GM12874 (cell line): ENCODE results near the gene TRUB1.

Experiments
- CTCF ChIP-seq: IDR thresholded peaks from 2 replicates; pipeline ENCODE4 v1.5.1; 2011; ENCODE audit warnings: low read depth, mild to moderate bottlenecking, control low read depth, low read length, moderate library complexity; ENCODE audit not compliant: insufficient read depth

Gene TRUB1

GRCh38 chr10:114915294-114915693, 22.7 kb upstream of the TRUB1 start:
- TF ChIP-seq CTCF: no peak

GRCh38 chr10:114916653-114917052, 21.3 kb upstream of the TRUB1 start:
- TF ChIP-seq CTCF: no peak

- TF ChIP-seq CTCF: no peak
Measured at GRCh38 chr10:114917459-114917858, 20.5 kb upstream of the TRUB1 start.

- no peak for TF ChIP-seq CTCF
Measured at GRCh38 chr10:114917927-114918672, 19.9 kb upstream of the TRUB1 start.

GRCh38 chr10:114920459-114920858, 17.5 kb upstream of the TRUB1 start:
- no peak for TF ChIP-seq CTCF

GRCh38 chr10:114922003-114922402, 16.0 kb upstream of the TRUB1 start:
- no peak for TF ChIP-seq CTCF

- no peak for TF ChIP-seq CTCF
Measured at GRCh38 chr10:114923551-114923950, 14.4 kb upstream of the TRUB1 start.
